Stimulated activated CD4-positive, alpha-beta T cell treated with anti-CD3 and anti-CD28 coated beads, TNF-alpha, amount 100 ng/mL, for 1 hour (primary cell): ENCODE results near the gene PPP6R3.
"Not testable (repeated sequence)": the region's sequence is repeated elsewhere in the genome, so short reads cannot be mapped to it uniquely, and the experiment has no call there.

Source experiments
- DNase-seq, 3 donors: peaks; one replicate each; pipeline ENCODE4 v3.0.0-alpha.2; 2020; ENCODE audit warnings: low read depth in 3 of 3, low spot score in 1 of 3

The PPP6R3 gene

DNA sequence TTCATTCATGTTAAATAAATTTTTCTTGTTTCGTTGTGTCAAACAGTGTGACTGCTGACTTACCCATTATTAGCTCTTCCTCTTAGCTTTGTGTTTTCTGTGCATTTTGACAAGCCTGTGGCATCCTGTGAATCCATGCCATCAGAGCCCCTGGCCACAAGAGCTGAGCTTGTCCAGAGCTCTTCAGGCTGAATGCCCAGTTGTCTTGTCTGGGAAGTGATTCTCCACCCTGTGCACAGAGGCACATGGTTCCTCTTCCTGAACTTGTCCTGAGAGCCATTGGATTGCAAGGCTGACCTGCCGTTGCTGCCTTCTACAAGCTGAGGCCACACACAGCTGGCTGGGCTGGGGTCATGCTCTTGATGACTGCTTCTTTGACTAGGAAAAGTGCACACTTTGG is 64.1 kb downstream of the PPP6R3 start:
- no peak for DNase-seq

DNA sequence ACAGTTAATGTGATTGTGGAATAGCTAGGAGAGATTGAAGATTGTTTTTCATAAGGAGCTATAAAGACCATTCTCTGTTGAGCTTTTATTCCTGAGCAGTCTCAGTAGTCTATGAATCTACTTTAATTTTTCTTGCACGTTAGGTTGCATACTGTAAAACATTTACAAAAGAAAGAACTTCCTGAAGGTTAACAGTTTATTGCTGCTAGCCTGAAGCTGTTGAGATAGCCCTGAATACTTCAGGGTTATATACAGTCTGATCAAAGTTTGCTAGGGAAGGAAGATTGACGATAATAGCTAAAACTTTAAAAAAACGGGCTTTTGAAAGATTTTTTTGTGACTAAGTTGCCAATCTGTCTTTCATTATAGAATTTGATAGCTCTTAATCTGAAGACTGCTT is 64.8 kb downstream of the PPP6R3 start:
- DNase-seq: no peak

DNA sequence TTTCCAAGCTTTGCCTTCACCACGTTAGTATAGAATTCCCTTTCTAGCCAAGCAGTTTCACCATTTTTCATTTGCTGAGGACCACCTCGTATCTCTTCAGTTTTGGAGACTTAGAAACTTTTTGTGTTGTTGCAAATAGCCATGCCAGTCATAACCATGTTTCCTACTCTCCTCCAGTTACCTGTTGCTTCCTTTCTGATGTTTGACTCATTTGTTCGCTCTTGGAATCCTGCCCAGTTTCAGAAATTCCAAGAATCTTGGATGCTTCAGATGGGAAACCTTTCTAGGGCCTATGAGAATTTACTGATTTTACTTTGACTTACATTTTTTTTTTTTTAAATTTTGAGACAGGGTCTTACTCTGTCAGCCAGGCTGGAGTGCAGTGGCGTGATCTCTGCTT is 65.4 kb downstream of the PPP6R3 start:
- DNase-seq: no peak

DNA sequence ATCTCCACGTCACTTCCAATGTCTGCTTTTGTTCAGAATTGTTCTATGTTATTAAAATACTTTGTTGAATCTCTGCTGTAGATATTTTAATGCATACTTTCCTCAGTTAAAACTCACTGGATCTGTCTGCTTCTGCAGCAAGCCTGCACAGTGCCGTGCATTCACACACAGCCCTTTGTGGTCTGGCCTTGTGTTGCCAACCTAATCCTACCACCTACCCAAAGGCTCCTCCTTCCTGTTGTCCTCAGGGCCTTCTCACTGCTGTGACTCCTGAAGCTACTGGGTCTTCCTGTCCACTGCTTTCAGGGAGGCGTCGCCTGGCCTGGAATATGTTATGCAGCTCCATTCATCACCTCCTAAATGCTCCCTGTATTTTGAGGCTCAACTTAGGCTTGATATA is 67.0 kb downstream of the PPP6R3 start:
- no peak for DNase-seq

DNA sequence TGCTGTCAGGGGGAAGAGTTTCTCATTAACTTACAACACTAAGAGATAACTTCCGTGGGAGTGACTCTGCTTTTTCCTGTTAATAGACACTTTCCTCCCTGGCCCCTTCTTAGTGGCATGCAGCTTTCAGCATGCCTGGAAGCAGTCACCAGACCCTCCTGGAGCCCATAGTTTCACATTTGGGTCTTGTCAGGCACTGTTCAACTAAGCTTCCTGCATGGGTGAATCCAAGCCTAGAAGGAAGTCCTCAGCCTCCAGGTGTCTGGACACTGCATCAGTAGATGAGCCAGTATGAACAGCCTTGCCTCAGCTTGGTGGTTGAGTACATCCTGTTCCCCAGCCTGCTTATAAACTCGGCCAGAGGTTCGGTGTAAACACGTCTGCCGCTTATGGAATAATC is 68.1 kb downstream of the PPP6R3 start:
- DNase-seq: no peak

DNA sequence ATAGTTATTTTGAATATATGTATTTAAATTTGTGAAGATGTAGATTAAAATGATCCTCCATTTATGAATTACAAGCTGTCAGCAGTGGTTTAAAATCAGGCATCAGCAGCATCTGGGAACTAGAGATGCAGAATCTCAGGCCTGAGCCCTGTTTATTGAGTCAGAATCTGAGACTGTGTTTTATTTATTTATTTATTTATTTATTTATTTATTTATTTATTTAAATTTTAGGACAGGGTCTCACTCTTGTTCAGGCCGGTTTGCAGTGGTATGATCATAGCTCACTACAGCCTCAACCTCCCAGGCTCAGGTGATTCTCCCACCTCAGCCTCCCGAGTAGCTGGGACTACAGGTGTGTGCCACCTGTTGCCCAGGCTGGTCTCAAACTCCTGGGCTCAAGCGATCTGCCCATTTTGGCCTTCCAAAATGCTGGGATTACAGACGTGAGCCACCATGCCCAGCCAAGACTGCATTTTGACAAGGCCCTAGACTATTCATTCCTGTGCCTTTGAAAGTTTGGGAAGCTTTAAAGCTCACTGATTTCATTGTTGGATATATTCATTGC is 70.7 kb downstream of the PPP6R3 start:
- DNase-seq: no peak

DNA sequence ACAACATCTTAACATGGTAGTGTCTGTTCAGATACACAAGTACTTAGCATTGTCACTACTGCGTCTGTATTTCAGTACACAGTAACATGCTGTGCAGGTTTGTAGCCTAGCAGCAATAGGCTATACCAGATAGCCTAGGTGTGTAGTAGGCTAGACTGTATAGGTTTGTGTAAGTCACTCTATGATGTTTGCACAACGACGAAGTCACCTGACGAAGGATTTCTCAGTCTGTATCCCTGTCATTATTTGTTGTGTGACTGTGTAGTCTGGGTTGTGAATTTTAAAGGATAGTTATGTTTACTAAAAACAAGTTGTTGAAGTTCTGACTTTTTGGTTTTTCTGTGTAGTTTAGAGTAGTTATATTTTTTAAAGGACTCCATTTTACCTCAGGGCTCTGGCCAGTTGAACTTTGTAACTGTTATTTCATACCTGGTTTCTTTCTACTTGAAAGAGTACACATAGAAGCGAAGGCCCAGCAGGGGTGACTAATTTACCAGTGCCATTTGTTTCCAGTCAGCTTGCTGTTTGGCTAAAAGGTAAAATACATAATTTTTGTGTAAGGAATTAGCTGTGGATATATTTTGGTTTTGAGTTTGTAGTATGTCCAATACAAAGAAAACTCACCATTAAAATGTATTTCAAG is 72.3 kb downstream of the PPP6R3 start:
- no peak for DNase-seq

DNA sequence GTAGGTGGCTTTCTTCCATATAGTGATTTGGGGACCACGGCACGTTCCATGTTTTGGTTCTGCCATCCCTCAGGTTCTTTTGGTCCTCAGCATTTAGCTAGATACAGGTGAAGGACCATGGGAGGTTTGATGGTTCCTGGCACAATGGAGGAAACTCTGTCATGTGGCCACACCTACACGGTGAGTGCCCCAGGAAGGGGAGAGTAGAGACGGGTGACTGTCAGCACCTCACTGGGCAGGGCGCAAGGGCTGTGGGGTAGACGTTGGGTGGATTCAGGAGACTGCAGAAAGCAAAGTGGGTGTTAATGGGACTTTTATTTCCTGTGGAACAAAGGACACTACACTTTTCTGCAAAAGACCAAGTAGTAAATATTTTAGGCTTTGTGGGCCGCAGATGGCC is 73.4 kb downstream of the PPP6R3 start:
- no peak for DNase-seq

DNA sequence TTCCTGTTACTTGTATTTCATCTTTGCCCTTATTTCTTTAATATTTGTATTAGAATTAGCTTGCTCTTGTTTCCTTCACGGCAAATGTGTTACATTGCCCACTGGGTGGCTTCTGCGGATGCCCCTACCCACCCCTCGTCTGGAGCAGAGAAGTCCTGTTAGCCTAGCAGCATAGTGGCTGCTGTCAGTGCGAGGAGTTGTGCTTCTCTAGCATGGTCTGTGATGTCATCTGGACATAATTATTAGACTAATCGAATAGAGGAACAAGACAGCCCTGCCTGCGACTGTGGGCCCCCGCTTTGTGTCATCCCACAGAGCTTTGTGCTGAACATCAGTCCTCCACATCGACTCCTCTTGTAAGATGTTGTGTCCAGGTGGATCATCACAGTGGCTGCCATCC is 74.5 kb downstream of the PPP6R3 start:
- no peak for DNase-seq

DNA sequence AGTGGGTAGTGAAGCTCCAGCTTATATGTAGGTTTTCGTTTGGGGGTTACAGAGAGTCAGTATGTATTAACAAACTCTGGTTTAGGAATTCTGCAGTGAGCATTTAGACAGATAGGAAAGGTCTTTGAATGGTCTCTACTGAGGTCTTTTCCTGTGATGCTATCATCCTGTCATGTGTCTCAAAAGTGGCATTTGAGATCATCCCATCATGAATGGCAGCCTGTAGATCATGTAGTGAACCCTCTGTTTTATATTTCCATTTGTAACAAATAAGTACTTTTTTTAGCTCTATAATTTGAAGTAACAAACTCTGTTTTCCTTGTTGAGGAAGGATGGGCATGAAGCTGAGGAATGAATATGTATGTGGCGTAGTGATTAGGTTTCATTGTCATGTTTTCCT is 76.2 kb downstream of the PPP6R3 start:
- DNase-seq: no peak

DNA sequence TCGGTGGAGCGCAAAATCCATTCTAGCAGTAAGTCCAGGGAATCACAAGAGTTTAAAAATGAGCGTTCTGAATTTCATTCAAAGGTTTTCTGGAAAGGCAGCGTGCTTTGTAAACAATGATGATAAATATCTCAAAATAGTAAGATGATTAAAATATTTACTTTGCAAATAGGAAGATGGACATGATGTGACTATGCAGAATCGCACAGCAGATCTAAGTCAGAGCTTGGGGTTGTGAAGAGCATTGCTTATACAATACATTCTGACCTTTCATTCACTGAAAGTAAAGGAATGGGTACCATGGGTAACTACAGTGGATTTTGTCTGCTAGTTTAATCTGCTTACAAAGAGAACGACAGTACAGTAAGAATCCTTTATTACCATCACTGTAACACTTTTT is 77.5 kb downstream of the PPP6R3 start:
- DNase-seq: no peak

DNA sequence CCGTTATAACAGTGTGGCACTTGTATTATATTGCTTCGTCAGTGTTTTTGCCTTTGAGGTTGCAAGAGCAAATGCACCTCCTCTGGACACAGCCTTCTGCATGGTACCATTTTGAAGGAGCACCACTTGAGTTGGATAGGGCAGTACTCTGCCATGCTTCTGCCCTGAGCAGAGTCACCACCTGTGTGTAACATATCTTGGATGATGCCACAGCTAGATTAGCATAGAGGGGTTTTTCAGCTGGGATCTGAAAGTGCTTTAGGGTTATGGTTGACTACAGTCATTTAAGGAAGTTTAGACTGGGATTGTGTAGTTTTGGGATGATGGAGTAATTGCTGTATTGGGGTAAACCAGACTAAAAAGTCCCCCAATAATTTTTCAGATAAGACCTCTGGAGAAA is 78.8 kb downstream of the PPP6R3 start:
- DNase-seq: no peak

DNA sequence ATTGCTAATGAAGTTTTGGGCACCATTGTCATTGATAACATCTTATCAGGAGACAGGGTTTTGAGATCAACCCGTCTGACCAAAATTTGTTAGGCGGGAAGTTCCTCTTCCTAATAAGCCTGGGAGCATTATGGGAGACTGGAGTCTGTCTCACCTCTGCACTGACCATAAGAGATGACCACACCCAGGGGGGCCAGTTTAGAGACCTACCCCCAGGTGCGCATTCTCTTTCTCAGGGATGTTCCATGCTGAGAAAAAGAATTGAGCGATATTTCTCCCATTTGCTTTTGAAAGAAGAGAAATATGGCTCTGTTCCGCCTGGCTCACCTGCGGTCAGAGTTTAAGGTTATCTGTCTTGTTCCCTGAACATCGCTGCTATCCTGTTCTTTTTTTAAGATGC is 80.0 kb downstream of the PPP6R3 start:
- not testable (repeated sequence) for DNase-seq

DNA sequence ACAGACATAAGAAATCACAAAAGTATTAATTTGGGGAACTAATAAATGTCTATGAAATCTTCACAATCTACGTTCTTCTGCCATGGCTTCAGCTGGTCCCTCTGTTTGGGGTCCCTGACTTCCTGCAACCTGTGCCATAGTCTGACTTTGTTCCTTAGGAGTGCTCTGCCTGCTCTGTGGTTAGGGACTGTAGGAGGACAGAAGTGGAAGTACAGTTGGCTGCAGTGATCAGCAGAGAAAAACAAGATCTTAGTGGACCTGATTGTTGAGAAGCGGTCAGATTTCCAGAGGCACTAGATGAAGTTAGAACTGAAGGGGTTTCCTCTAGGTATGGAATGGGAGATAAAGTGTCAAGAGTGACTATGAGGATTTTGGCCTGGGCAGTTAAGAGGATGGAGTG is 80.6 kb downstream of the PPP6R3 start:
- no peak for DNase-seq

DNA sequence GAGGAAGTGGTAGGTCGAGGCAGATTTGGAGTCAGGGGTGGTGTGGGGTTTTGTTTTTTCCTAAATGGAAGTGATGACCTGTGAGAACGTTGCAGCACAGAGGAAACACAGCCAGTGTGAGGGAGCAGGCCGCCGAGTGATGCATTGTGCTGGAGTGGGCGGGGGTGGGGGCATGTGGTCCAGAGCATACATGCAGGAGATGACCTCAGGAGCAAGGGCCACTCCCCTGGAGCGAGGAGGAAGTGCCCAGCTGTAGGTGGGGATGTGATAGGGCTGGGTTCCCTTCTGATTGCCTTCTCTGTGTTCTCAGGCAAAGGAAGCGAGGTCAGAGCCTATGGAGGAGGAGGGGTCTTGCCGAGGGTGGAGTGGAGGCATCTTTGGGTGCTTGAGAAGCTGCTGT is 81.4 kb downstream of the PPP6R3 start:
- DNase-seq: no peak

DNA sequence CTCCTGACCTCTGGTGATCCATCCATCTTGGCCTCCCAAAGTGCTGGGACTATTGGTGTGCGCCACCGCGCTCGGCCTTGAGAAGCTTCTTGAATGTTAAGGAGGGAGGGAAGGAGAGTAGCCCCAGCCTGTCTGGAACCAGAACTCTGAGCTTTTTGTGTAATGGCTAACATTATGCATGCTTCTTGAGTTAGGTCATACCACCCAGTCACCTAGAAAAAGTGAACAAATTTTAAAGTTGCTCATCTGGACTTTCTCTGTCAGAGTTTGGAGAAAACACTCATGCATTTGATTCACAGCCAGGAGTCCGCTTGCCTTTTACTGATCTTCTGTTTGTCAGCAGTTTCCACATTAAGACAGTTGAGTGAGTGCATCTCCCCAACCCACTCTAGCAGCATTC is 82.1 kb downstream of the PPP6R3 start:
- DNase-seq: no peak

DNA sequence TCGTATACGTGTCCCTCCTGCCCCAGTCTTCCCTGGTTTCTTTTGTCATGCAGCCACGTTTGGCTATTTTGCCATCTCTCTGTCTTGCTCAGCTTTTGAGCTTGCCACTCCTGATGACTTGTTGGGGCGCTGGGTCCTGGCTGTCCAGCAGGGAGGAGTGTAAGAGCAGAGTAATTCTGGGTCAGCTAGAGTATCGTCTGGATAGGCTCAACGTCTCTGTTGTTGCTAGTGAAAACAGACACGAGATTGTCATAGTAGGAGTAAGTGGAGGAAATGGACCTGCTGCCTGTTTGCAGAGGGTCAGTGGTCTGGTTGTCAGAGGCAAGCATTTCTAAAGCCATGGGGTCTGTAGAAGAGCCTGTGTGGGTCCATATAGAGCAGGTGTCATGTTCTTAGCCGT is 83.0 kb downstream of the PPP6R3 start:
- DNase-seq: no peak

DNA sequence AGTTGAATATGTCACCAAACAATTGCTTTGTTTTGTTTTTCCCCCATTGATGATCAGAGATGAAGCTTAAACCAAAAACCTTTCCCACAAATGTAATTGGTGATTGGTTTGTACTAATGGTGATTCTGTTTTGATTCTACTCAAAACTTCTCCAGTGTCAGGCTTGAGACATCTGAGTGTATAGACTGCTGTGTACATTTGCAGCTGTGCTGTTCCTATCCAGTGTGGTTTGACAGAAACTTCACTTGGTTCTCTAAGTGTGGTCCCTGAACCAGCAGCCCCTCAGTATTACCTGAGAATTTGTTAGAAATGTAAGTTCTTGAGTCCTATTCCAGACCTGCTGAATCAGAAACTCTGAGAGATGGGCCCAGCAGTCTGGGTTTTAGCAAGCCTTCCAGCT is 84.8 kb downstream of the PPP6R3 start:
- DNase-seq: no peak

DNA sequence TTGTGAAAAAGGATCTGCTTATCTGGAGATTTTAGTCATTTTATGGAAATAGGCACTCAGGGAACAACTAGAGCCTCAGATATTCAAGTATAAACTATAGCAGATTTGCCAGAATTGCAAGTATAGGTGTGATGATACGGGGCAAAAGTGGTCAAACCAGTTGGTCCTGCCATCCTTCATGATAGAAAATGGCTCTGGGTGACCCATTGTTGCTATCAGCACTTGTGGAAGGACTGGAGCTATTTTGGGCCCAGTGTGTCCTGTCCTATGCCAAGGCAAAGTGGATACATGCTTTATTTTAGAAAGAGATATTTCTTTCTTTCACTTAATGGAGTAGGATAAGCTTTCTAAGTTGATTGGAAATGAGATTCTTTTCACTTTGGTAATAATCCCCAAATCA is 85.2 kb downstream of the PPP6R3 start:
- no peak for DNase-seq

DNA sequence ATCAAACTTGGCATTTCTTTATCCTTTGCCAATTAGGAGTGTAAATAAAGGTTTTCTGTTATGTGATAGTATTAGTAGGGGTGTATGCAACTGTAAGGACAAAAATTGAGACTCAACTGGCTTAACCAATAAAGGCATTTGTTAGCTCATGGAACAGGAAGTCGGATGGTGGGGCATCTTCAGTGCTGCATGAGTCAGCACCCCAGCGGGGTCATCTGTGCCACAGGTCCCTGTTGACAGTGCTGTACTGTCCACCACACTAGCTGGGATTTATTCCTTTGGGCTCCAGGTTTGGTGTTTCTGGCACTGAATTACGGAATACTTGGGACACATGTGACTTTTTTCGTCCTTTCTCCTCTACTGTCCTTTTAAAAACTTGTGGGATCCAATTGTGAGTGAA is 86.0 kb downstream of the PPP6R3 start:
- no peak for DNase-seq

DNA sequence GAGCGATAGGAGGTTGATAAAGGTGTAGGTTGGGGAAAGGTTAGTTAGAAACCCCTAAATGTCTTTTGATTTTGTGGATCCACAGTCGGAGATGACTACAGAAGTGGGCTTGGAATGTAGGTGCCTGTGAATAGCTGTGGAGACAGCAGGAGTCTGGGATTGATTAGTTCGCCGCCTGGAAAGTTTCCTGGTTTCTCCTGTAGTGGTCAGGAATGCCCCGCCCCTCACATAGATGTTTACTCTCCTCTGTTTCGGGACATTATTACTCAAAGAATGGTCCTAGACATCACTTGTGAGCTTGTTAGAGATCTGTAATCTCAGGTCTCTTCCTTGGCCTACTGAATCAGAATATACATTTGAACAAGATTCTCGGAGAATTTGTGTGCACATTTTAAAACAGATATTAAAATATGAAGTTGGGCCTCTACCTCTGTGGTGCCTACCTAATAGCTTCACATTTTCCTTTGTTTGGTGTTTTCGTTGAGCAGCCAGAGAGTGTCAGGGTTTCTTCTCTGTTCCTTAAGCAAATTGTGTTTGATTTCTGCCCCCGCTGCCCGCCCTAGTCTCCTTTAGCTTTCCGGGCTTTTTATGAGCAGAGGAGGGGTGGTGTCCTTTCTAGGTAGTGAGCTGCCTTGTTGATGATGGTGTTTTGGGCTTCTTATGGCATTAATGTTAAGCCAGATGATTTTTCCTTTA is 89.4 kb downstream of the PPP6R3 start:
- DNase-seq: no peak

DNA sequence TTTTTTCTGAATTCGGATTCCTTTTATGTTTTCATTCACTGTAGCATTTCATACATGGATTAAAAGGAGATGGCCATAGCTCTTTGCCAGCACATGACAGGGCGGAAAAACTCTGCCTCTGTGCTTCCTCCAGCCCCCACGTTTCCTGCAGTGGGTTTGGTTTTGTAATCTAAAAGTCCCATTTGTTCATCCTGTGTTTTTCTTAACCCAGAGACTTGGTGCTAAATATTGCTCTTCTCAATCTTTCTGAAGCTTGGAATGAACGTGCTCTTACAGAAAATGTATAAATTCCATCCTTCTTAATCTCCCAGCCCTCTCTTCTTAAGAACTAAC is 89.9 kb downstream of the PPP6R3 start:
- no peak for DNase-seq

DNA sequence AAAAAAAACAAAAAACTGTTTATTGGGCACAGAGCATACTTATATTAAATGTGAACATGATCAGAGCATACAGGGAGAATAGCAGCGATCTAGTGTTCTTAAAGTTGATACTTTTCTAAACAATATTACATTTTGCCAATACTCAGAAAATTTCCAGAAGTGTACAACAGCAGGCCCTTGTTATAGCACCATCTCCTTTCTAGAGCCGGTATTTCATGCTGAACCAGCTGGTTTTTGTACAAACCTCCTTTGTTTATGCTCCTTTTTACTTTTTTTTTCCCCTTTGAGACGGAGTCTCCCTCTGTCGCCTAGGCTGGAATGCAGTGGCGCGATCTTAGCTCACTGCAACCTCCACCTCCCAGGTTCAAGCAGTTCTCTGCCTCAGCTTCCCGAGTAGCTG is 90.7 kb downstream of the PPP6R3 start:
- DNase-seq: no peak
